ENCODE measurements around the gene RNF14.
"Not testable (repeated sequence)": the region's sequence is repeated elsewhere in the genome, so short reads cannot be mapped to it uniquely, and the experiment has no call there.

Gene RNF14

GRCh38 chr5:142037599-142037998 lies 68.7 kb downstream of the RNF14 start:
- not testable (repeated sequence) for H3K9ac ChIP-seq (ENCODE audit: low read length in 5 of 5); H3K4me1 ChIP-seq (ENCODE audit: control insufficient read depth in 5 of 5, insufficient read depth in 5 of 5, low read length in 5 of 5); H3K9me3 ChIP-seq (ENCODE audit: control insufficient read depth in 5 of 5, low read length in 5 of 5)

GRCh38 chr5:142038735-142039134 lies 69.8 kb downstream of the RNF14 start:
- H3K4me1 ChIP-seq (ENCODE audit: control insufficient read depth in 5 of 5, insufficient read depth in 5 of 5, low read length in 5 of 5) = peaks cover 0 to 4% (median 0%) of the 10 kb centered on the region in 5 donors
- H3K27ac ChIP-seq (ENCODE audit: low read depth, low read length) = no peak overlapping the region
- no peak overlapping the region for H3K9ac ChIP-seq (ENCODE audit: low read length in 5 of 5)
- no peaks in the 10 kb centered on the region for H3K36me3 ChIP-seq (ENCODE audit: control insufficient read depth in 5 of 5, insufficient read depth in 5 of 5, low read length in 5 of 5)
- no peak overlapping the region for H3K4me3 ChIP-seq (ENCODE audit: low read depth in 1 of 5, low read length in 5 of 5)
- H3K9me3 ChIP-seq (ENCODE audit: control insufficient read depth in 5 of 5, low read length in 5 of 5) = no peaks in the 10 kb centered on the region
- no peaks in the 10 kb centered on the region for H3K27me3 ChIP-seq (ENCODE audit: control insufficient read depth in 5 of 5, insufficient read depth in 4 of 5, low read length in 5 of 5)

More at GRCh38 chr5:142037599-142037998, 68.7 kb downstream of the RNF14 start:
- not testable (repeated sequence) for H3K27me3 ChIP-seq (ENCODE audit: control insufficient read depth in 5 of 5, insufficient read depth in 4 of 5, low read length in 5 of 5); H3K4me3 ChIP-seq (ENCODE audit: low read depth in 1 of 5, low read length in 5 of 5); H3K36me3 ChIP-seq (ENCODE audit: control insufficient read depth in 5 of 5, insufficient read depth in 5 of 5, low read length in 5 of 5); H3K27ac ChIP-seq (ENCODE audit: low read depth, low read length)

Measured in subcutaneous abdominal adipose tissue (tissue), 5 donors.